Activated CD8-positive, alpha-beta T cell treated with anti-CD3 and anti-CD28 coated beads for 36 hours (primary cell): ENCODE results near the gene BBLN. TPM values are rescaled to one million over a fixed set of nuclear protein-coding genes. Genes with fewer than 3 reads are reported as not detected.

ENCODE experiments used
- ATAC-seq: fragments of 200-7000 bp; cut with Tn5 transposase; one replicate; pipeline ENCODE4 v1.10.0; 2021; ENCODE audit warnings: mild to moderate bottlenecking, moderate library complexity
- CTCF ChIA-PET: fragments of 350-600 bp; sonication (Branson Sonifier 250); formaldehyde crosslinking; loops from one replicate; lab custom pipeline; 2021; ENCODE audit warnings: antibody characterized with exemption; lab: Charles Lee
- POLR2A ChIA-PET: fragments of 350-600 bp; sonication (Branson Sonifier 250); formaldehyde crosslinking; loops from one replicate; lab custom pipeline; 2021; ENCODE audit warnings: antibody characterized with exemption; lab: Charles Lee
- DNase-seq: peaks from one replicate; pipeline ENCODE4 v3.0.0-alpha.2; 2020
- H3K27ac Mint-ChIP-seq: one replicate; pipeline ENCODE4 v1.8.0; 2021; ENCODE audit warnings: mild to moderate bottlenecking, mixed read lengths
- H3K27me3 Mint-ChIP-seq: one replicate; pipeline ENCODE4 v1.8.0; 2021; ENCODE audit warnings: mixed read lengths
- H3K36me3 Mint-ChIP-seq: one replicate; pipeline ENCODE4 v1.8.0; 2021; ENCODE audit warnings: low read depth, mixed read lengths
- H3K4me1 Mint-ChIP-seq: one replicate; pipeline ENCODE4 v1.8.0; 2021; ENCODE audit warnings: low read depth, mixed read lengths
- H3K4me3 Mint-ChIP-seq: one replicate; pipeline ENCODE4 v1.8.0; 2021; ENCODE audit warnings: mild to moderate bottlenecking, moderate library complexity, mixed read lengths
- H3K9me3 Mint-ChIP-seq: one replicate; pipeline ENCODE4 v1.8.0; 2021; ENCODE audit warnings: mixed read lengths
- intact Hi-C: fragments of 100-400 bp; cut with micrococcal nuclease; formaldehyde crosslinking; loops from one replicate; pipeline ENCODE4 v1.10.0; 2022
- total RNA-seq, 2 experiments: library from RNA; stranded (reverse); gene quantifications; one replicate each; pipeline ENCODE4 v1.2.3, GENCODE V29; 2021
- TF ChIP-seq, protein P1 (sequence below): fragments of 200-600 bp; IDR thresholded peaks from one replicate; pipeline ENCODE4 v1.8.0; 2022; ENCODE audit warnings: antibody characterized with exemption, mild to moderate bottlenecking

The BBLN gene
- total RNA-seq, 2 experiments from 2014 or later: 127 to 132 TPM

DNA sequence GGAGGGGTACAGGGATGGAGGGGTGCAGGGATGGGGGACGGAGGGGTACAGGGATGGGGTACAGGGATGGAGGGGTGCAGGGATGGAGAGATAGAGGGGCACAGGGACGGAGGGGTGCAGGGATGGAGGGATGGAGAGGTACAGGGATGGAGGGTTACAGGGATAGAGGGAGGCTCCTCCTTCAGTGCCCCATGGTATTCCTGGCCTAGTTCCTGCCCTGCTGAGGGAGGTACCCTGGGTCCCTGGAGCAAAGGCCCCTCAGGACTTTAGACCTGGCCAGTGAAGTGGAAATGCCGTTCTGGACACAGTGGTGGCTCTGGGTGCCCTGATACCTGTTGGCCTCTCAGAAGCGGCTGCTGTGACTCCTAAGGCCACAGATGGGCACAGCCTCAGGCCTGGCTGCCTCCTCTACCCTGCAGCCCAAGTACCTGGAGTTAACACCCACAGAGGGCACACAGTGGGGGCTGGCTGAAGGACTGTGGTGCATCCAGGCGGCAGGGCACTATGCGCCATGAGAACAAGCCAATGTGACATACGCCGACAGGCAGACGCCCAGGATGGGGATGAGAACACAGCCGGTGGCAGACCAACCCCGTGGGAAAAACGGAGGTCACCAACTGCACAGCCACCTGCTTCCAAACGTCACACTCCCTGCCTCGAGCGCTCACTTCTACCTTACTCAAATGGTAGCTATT, 40.9 kb upstream of the BBLN start:
- Mint-ChIP-seq H3K4me1 (peaks cover 10% of the 10 kb centered on the region), H3K9me3 (no peaks in the 10 kb centered on the region), H3K27me3 (no peaks in the 10 kb centered on the region), H3K27ac (no peak overlapping the region), H3K36me3 (peaks cover 9% of the 10 kb centered on the region), H3K4me3 (no peak overlapping the region)
- ATAC-seq: no peak
- CTCF ChIA-PET: interaction anchor here (0.9 to 1.6 kb wide), 4 partner anchors 9 to 249 kb away, joined by 3 to 6 read pairs (median 3); no protein-coding TSS in a partner anchor
- POLR2A ChIA-PET: no interaction called here
- TF ChIP-seq, protein P1, sequence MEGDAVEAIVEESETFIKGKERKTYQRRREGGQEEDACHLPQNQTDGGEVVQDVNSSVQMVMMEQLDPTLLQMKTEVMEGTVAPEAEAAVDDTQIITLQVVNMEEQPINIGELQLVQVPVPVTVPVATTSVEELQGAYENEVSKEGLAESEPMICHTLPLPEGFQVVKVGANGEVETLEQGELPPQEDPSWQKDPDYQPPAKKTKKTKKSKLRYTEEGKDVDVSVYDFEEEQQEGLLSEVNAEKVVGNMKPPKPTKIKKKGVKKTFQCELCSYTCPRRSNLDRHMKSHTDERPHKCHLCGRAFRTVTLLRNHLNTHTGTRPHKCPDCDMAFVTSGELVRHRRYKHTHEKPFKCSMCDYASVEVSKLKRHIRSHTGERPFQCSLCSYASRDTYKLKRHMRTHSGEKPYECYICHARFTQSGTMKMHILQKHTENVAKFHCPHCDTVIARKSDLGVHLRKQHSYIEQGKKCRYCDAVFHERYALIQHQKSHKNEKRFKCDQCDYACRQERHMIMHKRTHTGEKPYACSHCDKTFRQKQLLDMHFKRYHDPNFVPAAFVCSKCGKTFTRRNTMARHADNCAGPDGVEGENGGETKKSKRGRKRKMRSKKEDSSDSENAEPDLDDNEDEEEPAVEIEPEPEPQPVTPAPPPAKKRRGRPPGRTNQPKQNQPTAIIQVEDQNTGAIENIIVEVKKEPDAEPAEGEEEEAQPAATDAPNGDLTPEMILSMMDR: no peak
- no peak for DNase-seq
- intact Hi-C loops: no loop called here

DNA sequence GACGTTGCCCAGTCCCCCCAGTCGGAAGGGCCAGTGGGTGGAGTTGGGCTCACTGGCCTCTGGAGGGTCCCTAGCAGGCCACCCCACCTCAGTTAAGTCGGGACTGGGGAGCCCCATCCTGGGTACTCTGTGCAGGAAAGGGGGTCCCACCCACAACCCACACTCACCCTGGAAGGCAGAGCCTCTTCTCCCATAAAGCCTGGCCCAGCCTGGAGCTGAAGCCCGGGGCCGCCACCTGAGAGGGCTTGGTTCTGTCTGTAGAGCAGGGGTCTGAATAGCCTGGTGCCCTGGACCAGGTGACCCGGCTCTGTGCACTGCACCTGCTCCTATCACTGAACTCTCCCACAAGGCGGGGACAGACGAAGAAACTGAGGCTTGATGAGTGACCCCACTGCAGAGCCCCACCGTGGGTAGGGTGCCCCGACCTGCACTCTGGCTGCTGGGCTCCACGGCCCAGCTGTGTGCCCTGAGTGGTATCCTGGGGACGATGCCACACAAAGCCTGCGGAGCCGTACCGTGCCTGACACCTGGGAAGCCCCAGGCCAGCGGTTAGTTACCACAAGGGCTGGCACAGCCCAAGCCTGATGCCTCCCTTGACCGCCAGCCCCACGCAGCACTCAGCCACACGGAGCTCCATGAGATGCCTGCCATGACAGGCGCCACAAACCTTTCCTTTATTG, 39.9 kb upstream of the BBLN start:
- no peaks in the 10 kb centered on the region for H3K27me3 Mint-ChIP-seq
- ChIA-PET CTCF (interaction anchor here (0.9 to 1.6 kb wide), 4 partner anchors 8 to 250 kb away, joined by 3 to 6 read pairs (median 3); no protein-coding TSS in a partner anchor), POLR2A (interaction anchor here (0.6 kb wide), 1 partner anchor 111 kb away, joined by 3 read pairs; no protein-coding TSS in a partner anchor)
- H3K4me3 Mint-ChIP-seq: no peak overlapping the region
- peaks cover 9% of the 10 kb centered on the region for H3K36me3 Mint-ChIP-seq
- intact Hi-C loops: no loop called here
- DNase-seq (no peak), ATAC-seq (no peak)
- H3K9me3 Mint-ChIP-seq: no peaks in the 10 kb centered on the region
- TF ChIP-seq, protein P1: no peak
- peaks cover 17% of the 10 kb centered on the region for H3K4me1 Mint-ChIP-seq
- H3K27ac Mint-ChIP-seq: no peak overlapping the region

DNA sequence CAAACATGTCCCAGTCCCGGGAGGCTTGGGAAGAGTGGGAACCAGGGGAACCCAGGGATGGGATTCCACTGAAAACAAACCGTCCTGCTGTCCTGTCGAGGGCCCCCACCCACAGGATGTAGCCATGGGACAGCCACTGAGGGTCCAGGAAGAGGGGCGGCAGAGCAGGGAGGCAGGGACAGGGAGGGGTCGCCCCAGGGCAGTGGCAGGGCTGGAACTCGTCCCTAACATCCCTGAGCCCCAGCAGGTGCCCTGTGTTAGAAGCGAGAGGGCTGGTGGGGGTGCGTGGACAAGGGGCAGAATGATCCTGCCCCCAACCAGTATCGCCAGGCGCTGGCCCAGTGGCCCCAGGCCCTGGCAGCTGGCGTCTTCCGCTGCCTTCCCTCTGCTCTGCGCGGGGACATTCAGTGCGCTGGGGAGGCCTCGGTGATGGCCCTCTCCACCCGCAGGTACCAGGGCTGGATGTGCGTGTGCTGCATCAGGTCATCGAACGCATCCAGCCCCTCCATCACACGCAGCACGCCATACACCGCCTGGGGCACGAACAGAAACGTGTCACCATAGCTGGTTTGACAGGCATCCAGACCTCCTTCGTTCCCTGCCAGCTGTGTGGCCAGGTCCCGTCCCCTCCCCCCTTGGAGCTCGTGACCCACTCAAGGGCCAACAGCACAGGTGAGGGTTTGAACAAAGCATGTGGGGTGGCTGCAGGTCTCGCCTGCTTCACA, 39.2 kb upstream of the BBLN start:
- Mint-ChIP-seq H3K9me3 (no peaks in the 10 kb centered on the region), H3K4me1 (peaks cover 20% of the 10 kb centered on the region), H3K4me3 (no peak overlapping the region), H3K27me3 (no peaks in the 10 kb centered on the region), H3K27ac (no peak overlapping the region), H3K36me3 (peaks cover 9% of the 10 kb centered on the region)
- DNase-seq (no peak), ATAC-seq (no peak)
- TF ChIP-seq, protein P1: no peak
- intact Hi-C loops: no loop called here
- CTCF ChIA-PET: interaction anchor here (1.2 to 1.6 kb wide), 2 partner anchors 8 to 21 kb away, joined by 3 to 6 read pairs; no protein-coding TSS in a partner anchor
- POLR2A ChIA-PET: interaction anchor here (0.6 kb wide), 1 partner anchor 111 kb away, joined by 3 read pairs; no protein-coding TSS in a partner anchor

DNA sequence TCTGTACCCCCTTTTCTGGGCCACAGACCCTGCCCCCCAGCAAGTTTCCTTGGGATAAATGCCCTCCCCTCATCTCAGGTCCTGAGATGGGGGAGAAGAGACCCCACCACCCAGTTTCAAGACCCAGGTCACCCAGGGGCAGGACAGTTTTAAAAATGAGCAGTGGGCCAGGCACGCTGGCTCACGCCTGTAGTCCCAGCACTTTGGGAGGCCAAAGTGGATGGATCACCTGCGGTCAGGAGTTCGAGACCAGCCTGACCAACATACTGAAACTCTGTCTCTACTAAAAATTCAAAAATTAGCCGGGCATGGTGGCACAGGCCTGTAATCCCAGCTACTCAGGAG, 38.6 kb upstream of the BBLN start:
- H3K4me1 Mint-ChIP-seq: peaks cover 24% of the 10 kb centered on the region
- H3K27me3 Mint-ChIP-seq: no peaks in the 10 kb centered on the region
- no peaks in the 10 kb centered on the region for H3K9me3 Mint-ChIP-seq
- H3K4me3 Mint-ChIP-seq: no peak overlapping the region
- CTCF ChIA-PET: no interaction called here
- peaks cover 13% of the 10 kb centered on the region for H3K36me3 Mint-ChIP-seq
- TF ChIP-seq, protein P1: no peak
- intact Hi-C loops: no loop called here
- POLR2A ChIA-PET: no interaction called here
- ATAC-seq (no peak), DNase-seq (no peak)
- no peak overlapping the region for H3K27ac Mint-ChIP-seq
